ENCODE results near the gene ABCC11. TPM values are rescaled to one million over a fixed set of nuclear protein-coding genes. Genes with fewer than 3 reads are reported as not detected.

ABCC11 gene
- total and polyA plus RNA-seq, 2 of the 4 experiments (the other 2 are of a cell fraction): 0.09 to 0.18 TPM

- ChIA-PET POLR2A (ENCODE audit: unreplicated experiment) (no interaction called here), CTCF (interaction anchor here (0.8 kb wide), 1 partner anchor 24 kb away, joined by 4 read pairs; no protein-coding TSS in a partner anchor)
- intact Hi-C loops (cut with micrococcal nuclease) (no loop called here), in situ Hi-C loops (cut with MboI; ENCODE audit: low sequenced_read_pairs) (no loop called here), dilution Hi-C loops (cut with HindIII; ENCODE audit: low sequenced_read_pairs, unreplicated experiment) (no loop called here)
- Histone ChIP-seq H3K4ac (ENCODE audit: low read depth, low read length) (no peak overlapping the region), H3K4me3 (ENCODE audit: insufficient read depth, low read depth, low read length) (no peak overlapping the region), H2AK9ac (replicated peaks; ENCODE audit: low read depth, low read length, poor library complexity) (no peak overlapping the region), H2AFZ (replicated peaks; ENCODE audit: low read length, poor library complexity) (no peak overlapping the region), H3K27ac (ENCODE audit: insufficient read depth, low read length) (no peak overlapping the region), H2AK5ac (ENCODE audit: low read depth, low read length) (no peak overlapping the region), H3K79me1 (ENCODE audit: low read depth in 1 of 2, low read length in 2 of 2) (no peaks in the 10 kb centered on the region), H3K4me1 (ENCODE audit: control insufficient read depth, insufficient read depth, low read length) (no peaks in the 10 kb centered on the region), H2BK15ac (ENCODE audit: low read depth, low read length) (no peak overlapping the region), H3K36me3 (ENCODE audit: control insufficient read depth, insufficient read depth, low read length) (no peaks in the 10 kb centered on the region), H3K9me1 (ENCODE audit: insufficient read depth, low read length) (no peaks in the 10 kb centered on the region), H2BK5ac (ENCODE audit: low read depth, low read length, poor library complexity, severe bottlenecking) (no peak overlapping the region), H3K9me3 (ENCODE audit: control insufficient read depth, insufficient read depth, low read length) (no peaks in the 10 kb centered on the region), H2BK120ac (ENCODE audit: low read depth, low read length) (no peak overlapping the region), H3K56ac (ENCODE audit: extremely low read depth, insufficient read depth, low read length) (no peak overlapping the region), H3K18ac (ENCODE audit: low read depth, low read length) (no peak overlapping the region), H2BK20ac (ENCODE audit: low read depth, low read length) (no peak overlapping the region), H4K5ac (ENCODE audit: low read depth, low read length) (no peak overlapping the region), H4K8ac (ENCODE audit: low read depth in 2 of 2, low read length in 2 of 2) (no peak overlapping the region), H3K27me3 (ENCODE audit: control insufficient read depth, insufficient read depth, low read length) (peaks cover 27% of the 10 kb centered on the region), H3K23ac (ENCODE audit: low read depth, low read length) (no peak overlapping the region), H4K91ac (ENCODE audit: insufficient read depth, low read depth, low read length) (no peak overlapping the region), H3K9ac (ENCODE audit: low read depth, low read length) (no peak overlapping the region), H3K4me2 (ENCODE audit: low read depth, low read length) (no peak overlapping the region), H4K20me1 (ENCODE audit: insufficient read depth, low read length) (no peaks in the 10 kb centered on the region), H3K14ac (replicated peaks; ENCODE audit: low read depth, low read length) (no peak overlapping the region)
- ATAC-seq (ENCODE audit: low read depth) (no peak), DNase-seq (no peak)
- no CpG with 5 or more reads among the region's 3 CpGs for WGBS, 2 experiments (ENCODE audit: extremely low coverage in 2 of 2, insufficient read length in 1 of 2)
- no TSS peak for BruUV-seq (replicated peaks)
- TF ChIP-seq ELK1 (IDR thresholded peaks at IDR 0.05; ENCODE audit: borderline replicate concordance, low read depth, low read length) (no peak), FOS (IDR thresholded peaks at IDR 0.05; ENCODE audit: low read depth, low read length) (no peak), SMC3 (IDR thresholded peaks at IDR 0.05; ENCODE audit: low read depth, low read length) (no peak), CTCF (conservative IDR thresholded peaks at IDR 0.05; ENCODE audit: low read depth, low read length) (no peak), MXI1 (IDR thresholded peaks at IDR 0.05; ENCODE audit: borderline replicate concordance, low read depth, low read length) (no peak), MAZ (IDR thresholded peaks at IDR 0.05; ENCODE audit: borderline replicate concordance, low read depth, low read length) (no peak), USF2 (IDR thresholded peaks at IDR 0.05; ENCODE audit: low read depth, low read length) (no peak), BHLHE40 (IDR thresholded peaks at IDR 0.05; ENCODE audit: low read depth, low read length) (no peak), RAD21 (IDR thresholded peaks at IDR 0.05; ENCODE audit: low read length) (no peak), MAFK (IDR thresholded peaks at IDR 0.05; ENCODE audit: low read depth, low read length) (no peak), RFX5 (IDR thresholded peaks at IDR 0.05; ENCODE audit: low read depth, low read length) (no peak), POLR2A (IDR thresholded peaks at IDR 0.05; ENCODE audit: low read depth, low read length) (no peak), RCOR1 (IDR thresholded peaks at IDR 0.05; ENCODE audit: insufficient replicate concordance, low read length) (no peak), NFE2L2 (IDR thresholded peaks at IDR 0.05; ENCODE audit: low read depth, low read length) (no peak)
Measured at GRCh38 chr16:48218473-48218872, 28.9 kb downstream of the ABCC11 start.

Data from IMR-90 (cell line).